ENCODE results near the gene KIF26B.

Gene KIF26B

GRCh38 chr1:245131026-245131393, 23.8 kb upstream of the KIF26B start:
- no peak for DNase-seq (ENCODE audit: low read depth in 4 of 4, low spot score in 1 of 4)

GRCh38 chr1:245132771-245133170, 22.0 kb upstream of the KIF26B start:
- no peak for DNase-seq (ENCODE audit: low read depth in 4 of 4, low spot score in 1 of 4)

GRCh38 chr1:245133995-245134715, 20.6 kb upstream of the KIF26B start:
- DNase-seq (ENCODE audit: low read depth in 4 of 4, low spot score in 1 of 4), result no peak

GRCh38 chr1:245142171-245142798, 12.5 kb upstream of the KIF26B start:
- no peak for DNase-seq (ENCODE audit: low read depth in 4 of 4, low spot score in 1 of 4)

- no peak for DNase-seq (ENCODE audit: low read depth in 4 of 4, low spot score in 1 of 4)
Observed at GRCh38 chr1:245142976-245143375, 11.8 kb upstream of the KIF26B start.

GRCh38 chr1:245143849-245144248, 10.9 kb upstream of the KIF26B start:
- DNase-seq (ENCODE audit: low read depth in 4 of 4, low spot score in 1 of 4), result no peak

GRCh38 chr1:245148069-245148468, 6.7 kb upstream of the KIF26B start:
- no peak for DNase-seq (ENCODE audit: low read depth in 4 of 4, low spot score in 1 of 4)

- no peak for DNase-seq (ENCODE audit: low read depth in 4 of 4, low spot score in 1 of 4)
Observed at GRCh38 chr1:245148861-245149260, 5.9 kb upstream of the KIF26B start.

GRCh38 chr1:245153081-245153551, 1.7 kb upstream of the KIF26B start:
- peak in 2 of 4 experiments; percentile 41 to 59 for DNase-seq (ENCODE audit: low read depth in 4 of 4, low spot score in 1 of 4)

- DNase-seq (ENCODE audit: low read depth in 4 of 4, low spot score in 1 of 4), result no peak
Observed at GRCh38 chr1:245153552-245154428, 995 bp upstream of the KIF26B start.

- no peak for DNase-seq (ENCODE audit: low read depth in 4 of 4, low spot score in 1 of 4)
Observed at GRCh38 chr1:245155272-245156040, 671 bp downstream of the KIF26B start.

- DNase-seq (ENCODE audit: low read depth in 4 of 4, low spot score in 1 of 4), result peak; percentile 45 to 80 (median 65)
Observed at GRCh38 chr1:245156041-245156735, 1.4 kb downstream of the KIF26B start.

- no peak for DNase-seq (ENCODE audit: low read depth in 4 of 4, low spot score in 1 of 4)
Observed at GRCh38 chr1:245156736-245157505, 2.1 kb downstream of the KIF26B start.

GRCh38 chr1:245158913-245159312, 4.1 kb downstream of the KIF26B start:
- no peak for DNase-seq (ENCODE audit: low read depth in 4 of 4, low spot score in 1 of 4)

- DNase-seq (ENCODE audit: low read depth in 4 of 4, low spot score in 1 of 4), result no peak
Observed at GRCh38 chr1:245160288-245160687, 5.5 kb downstream of the KIF26B start.

- no peak for DNase-seq (ENCODE audit: low read depth in 4 of 4, low spot score in 1 of 4)
Observed at GRCh38 chr1:245160741-245161400, 6.1 kb downstream of the KIF26B start.

- no peak for DNase-seq (ENCODE audit: low read depth in 4 of 4, low spot score in 1 of 4)
Observed at GRCh38 chr1:245161866-245162265, 7.1 kb downstream of the KIF26B start.

GRCh38 chr1:245166471-245166885, 11.7 kb downstream of the KIF26B start:
- no peak for DNase-seq (ENCODE audit: low read depth in 4 of 4, low spot score in 1 of 4)

- DNase-seq (ENCODE audit: low read depth in 4 of 4, low spot score in 1 of 4), result no peak
Observed at GRCh38 chr1:245168086-245168485, 13.3 kb downstream of the KIF26B start.

All from stimulated activated CD4-positive, alpha-beta T cell treated with anti-CD3 and anti-CD28 coated beads, Interleukin-1b, Interleukin-23, amount 100 ng/mL, for 24 hours (primary cell).